HG02884 (cell line): ENCODE results near the gene EMILIN2.
"Not testable (repeated sequence)": the region's sequence is repeated elsewhere in the genome, so short reads cannot be mapped to it uniquely, and the experiment has no call there.

Source experiments
- ATAC-seq: cut with Tn5 transposase; IDR thresholded peaks from one replicate; pipeline ENCODE4 v1.9.1; 2021; ENCODE audit warnings: mild to moderate bottlenecking, moderate library complexity; ENCODE audit not compliant: unreplicated experiment

EMILIN2 gene

DNA sequence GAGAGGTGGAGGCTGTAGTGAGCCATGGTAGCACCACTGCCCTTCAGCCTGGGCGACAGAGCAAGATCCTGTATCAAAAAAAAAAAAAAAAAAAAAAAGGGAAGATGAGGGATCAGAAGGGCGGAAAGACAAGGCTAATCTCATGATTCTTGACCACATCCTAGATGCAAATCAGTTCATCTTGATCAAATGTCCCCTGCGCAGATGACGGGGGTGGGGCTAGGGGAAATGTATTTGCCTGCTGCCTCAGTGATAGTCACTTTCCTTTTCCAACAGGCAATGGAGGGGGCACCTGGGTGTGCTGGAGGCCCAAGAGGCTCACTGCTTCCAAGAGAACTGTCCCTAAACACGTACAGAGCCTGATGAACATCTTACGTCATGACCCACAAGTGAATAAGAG lies 3.7 kb upstream of the EMILIN2 start:
- ATAC-seq, result no peak

DNA sequence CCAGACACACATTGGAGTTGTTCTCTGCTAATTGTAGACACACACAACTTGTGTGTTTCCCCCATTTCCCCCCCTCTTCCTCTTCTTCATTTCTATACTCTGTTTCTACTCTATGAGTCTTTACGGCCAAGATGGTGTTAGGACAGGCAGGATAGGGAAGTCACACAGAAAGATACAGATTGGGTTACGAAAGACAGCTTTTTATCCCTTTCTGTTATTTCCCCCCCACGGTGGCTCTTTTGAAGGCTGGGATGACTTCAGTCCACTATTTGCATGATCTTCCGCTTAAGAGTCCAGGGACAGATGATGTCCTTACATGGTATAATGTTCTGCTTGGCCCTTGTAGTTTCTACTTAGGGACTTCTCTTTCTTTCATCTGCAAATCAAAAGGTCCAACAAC lies 1.6 kb upstream of the EMILIN2 start:
- ATAC-seq, result no peak

DNA sequence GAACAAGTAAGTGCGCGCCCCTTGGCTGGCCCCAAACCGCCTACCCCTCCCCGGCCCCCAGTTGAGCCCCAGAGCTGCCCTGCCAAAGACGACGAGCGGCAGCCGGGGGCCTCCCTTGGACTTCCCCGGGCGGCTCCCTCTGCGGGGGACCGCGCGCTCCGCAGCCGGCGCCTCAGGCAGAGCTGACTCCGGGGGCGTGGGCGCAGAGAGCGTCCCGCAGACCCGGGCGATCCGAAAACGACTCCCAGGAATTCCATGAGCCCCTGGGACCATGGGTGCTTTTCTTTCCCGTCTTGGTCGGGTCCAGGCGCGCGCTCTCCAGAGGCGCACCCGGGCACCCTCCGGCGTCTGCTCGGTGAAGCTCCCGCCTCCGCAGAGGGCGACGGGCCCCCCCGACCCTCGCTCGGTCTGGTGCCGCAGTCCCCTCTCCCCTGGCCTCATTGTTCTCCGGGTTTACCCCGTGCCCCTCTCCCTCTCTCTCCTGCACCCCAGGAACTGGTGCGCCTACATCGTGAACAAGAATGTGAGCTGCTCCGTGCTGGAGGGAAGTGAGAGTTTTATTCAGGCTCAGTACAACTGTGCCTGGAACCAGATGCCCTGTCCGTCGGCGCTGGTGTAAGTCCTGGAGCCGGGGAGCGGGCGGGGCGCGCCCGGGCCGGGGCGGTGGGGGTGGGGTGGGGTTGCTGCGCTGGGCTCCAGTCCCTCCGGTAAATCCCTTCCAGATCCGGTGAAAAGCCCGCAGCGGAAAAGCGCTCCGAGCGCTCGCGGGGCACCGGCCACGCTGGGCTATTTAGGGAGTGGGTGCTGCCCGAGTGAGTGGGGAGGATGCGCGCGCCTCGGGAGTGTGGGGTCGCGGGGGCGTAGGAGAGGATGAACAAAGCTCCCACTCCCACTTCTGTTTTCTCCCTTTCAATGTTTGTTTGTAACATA lies 776 bp downstream of the EMILIN2 start:
- peak; percentile 38 for ATAC-seq

DNA sequence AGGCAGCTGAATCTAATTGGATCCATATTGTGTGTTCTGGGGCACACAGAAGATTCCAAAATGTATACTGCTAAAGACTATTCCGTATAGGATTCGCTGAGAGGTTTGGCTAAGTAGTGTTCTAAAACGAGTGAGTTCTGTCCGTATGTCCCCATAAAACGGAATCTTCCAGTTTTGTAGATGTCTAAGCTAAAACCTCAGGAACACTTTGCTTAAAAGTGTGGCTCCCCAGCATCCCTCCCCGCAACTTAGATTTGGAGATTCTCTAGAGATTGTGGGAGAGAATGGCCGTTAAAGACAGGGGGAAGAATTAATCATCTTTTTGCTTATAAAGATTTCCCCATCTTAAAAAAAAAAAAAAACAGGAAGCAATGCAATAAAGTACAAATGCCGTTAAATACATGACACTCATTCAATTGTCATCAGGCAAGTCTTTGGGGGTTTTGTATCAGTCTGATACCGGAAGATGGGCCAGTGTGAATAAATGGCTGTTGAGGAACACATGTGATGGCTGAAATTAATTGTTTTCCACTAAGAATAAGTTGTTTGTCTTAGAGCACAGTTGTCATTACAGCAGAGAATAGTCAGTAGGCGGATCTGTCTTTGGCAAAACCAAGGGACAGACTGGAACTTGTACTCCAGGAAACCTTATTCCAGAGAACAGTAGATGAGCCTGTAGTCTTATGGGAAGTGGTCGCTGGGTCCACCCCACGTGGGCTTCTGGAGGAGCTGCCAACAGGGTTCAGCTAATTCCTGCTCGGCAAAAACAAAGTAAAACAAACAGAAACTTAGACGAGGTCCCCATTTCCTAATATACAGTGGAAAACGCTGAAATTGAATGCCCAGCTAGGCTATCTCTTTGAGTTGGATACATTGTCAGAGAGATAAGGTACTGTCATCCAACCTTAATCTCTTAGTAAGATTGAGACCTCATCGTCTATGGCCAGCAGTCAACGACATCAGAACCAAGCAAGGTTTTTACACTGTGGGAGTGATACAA lies 1.7 kb downstream of the EMILIN2 start:
- ATAC-seq, result no peak

DNA sequence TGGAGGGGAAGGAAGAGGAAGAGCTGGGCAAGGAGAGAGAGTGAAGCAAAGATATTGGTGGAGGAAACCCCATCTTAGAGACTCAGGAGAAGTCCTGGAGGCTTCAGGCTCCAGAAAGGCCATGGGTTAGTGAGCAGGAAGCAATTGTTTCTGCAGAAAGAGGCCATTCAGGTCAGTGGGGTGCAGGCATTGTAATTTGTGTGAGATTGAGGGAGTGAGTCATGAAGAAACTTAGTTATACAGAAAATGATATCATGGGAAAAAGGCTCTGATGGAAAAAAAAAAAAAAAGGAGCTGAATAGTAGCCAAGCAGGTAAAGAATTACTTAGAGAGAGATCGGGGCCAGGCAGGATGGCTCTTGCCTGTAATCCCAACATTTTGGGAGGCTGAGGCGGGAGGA lies 4.0 kb downstream of the EMILIN2 start:
- no peak for ATAC-seq

DNA sequence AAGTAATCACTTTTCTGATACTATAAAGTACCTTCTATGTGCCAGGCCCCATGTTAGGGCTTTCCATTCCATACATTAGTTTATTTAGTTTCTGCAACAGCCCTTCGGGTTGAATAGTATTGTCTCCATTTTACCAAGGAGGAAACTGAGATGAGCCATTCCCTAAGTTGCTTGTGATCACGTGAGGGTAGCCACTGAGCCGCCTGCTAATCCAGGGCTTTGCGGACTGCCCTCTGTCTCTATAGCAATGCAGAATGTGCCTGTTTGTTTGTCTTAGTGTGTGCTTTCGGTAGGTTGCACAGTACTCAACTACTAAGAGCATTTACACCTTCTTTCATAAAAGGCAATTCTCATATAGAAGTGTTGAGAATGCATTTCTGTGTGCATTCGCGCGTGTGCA lies 5.0 kb downstream of the EMILIN2 start:
- ATAC-seq, result no peak

DNA sequence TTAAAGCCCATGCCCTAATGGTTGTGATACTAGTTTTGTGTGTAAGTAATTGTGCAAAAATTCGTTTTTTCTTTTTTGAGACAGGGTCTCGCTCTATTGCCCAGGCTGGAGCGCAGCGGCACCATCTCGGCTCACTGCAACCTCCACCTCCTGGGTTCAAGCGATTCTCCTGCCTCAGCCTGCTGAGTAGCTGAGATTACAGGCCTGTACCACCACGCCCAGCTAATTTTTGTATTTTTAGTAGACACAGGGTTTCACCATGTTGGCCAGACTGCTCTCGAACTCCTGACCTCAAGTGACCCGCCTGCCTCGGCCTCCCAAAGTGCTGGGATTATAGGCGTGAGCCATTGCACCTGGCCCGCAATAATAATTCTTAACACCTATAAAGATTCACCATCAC lies 5.7 kb downstream of the EMILIN2 start:
- not testable (repeated sequence) for ATAC-seq

DNA sequence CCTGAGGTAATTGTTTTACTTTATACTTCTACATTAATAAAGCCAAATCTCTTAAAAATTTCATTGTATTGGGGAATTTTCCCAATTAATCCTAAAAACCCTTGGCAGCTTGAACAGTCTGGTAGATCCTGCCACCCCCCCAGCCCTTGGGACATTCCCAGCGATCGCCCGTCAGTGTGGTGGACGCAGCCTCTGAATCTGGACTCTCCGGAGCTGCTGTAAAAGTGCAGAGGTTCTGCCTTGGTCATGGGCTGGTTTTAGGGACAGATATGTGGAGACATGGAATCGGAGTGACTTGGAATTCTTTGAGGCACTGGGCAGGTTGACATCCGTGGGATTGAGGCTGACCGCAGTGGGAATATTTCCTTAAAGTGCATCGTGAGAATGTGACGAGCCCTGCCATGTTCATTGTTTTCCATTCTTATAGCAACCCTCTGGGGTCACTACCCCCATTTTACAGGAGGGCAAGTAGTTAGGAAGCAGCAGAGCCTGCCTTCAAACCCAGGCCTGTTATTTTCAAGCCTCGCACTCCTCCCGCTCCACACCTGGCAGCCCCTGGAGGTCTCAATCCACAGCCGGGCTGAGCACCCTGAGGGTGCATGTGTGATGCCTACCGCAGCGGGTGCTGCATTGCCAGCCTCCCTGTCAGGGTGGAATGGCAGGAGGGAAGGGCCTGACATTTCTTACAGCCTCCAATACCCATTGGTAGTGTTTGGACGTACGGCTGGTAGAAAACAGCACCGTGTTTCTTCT lies 6.5 kb downstream of the EMILIN2 start:
- no peak for ATAC-seq

DNA sequence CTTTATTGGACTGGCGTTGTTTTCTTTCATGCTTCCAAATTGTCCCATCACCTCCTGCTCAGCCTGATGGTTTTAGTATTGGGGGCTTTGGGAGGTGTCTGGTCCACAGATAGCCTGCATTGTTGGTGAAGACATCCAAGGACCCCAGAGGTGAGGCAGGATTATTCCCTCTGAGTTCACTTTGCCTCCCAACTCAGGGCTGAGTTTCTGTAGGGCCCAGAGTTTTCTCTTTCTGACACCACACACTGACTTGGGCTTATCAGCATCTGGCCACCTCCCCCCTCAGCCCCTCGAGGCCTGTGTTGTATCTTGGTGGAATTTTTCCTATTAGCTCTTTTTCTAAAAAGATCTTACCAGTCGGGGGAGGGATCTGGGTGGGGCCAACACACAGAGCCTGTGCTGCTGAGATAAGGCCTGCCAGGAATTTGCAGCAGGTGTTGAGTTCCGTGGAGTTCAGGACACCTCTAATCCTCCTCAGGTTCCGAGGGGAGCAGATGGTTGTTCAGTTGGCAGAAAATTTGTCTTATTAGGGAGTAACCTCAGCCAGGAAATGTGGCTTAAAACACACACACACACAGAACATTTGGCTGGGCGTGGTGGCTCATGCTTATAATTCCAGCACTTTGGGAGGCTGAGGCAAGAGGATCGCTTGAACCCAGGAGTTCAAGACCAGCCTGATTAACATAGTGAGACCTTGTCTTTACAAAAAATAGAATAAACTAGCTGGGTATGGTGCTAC lies 7.3 kb downstream of the EMILIN2 start:
- no peak for ATAC-seq

DNA sequence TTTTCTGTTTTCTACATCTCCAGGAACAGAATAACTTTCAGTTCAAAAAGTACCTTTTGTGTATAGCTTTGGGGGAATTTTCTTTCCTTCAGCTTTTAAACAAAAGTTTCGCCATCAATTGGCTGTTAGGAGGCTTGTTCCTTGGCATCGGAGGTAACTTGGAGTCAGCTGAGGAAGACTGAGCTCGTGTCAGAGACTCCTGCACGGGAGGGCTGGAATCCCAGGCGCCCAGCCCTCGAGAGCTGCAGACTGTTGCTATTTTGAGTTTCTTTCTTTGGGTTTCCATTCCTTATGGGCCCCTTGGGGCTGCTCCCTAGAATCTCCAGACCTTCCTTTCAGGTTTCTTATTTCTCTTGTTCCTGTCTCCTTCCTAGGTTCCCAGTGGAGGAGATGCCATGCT lies 8.1 kb downstream of the EMILIN2 start:
- ATAC-seq, result no peak

DNA sequence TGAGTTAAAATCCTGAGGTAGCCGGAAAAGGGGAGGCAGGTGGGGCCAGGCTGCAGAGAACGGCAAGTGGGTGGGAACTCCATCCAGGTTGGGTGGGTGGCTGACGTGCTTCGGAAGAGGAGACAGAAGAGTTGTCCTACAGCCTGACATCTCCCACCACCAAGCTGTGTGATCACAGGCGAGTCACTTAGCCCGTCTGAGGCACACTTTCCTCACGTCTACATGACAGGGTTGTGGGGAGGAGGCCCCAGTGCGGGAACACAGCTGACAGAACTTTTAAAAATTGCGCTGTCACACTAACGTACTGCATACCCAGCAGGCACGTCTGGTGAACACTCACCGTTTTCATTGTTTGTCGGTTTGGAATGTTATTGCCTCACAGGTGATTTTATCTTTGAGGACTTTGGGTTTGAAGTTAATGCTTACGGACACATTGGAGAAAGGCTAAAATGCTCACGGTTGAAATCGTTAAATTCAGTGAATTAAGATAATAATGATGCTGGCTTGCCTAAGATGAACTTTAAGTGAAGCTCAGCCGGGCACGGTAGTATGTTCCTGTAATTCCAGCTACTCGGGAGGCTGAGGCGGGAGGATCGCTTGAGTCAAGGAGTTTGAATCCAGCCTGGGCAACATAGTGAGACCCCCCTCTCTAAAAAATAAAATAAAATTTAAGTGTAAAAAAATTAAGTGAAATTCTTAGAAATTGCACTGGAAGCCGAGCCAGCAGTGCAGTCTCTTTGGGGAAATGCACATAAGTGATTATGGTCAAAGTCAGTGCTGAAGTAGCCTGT lies 8.9 kb downstream of the EMILIN2 start:
- no peak for ATAC-seq

DNA sequence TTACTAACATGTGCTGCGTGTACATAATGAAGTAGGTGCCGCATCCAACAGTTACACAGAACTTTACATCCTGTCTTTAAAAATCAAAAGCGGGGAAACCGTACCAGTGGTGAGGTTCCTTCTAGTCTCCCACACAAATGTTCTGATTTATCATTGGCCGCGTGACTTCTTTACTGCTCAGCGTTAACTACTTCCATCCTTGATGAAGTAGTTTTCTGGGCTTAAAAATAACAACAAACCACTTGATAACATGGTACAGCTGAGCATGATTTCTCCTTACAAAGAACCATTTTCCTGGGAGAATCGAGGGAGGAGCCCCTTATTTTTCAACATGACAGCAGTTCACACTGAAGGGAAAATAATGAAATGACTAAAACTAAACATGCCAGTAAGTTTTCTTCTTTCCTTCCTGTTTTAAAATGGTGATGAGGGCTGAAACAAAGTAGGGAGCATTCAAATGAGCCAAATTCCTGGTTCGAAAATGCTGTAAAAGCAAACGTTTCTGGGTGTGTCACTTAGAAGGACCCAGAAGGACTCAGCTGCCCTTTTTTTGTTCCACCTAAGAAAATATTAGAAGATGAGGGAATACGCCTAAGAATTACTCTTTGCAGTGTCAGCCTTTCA lies 9.9 kb downstream of the EMILIN2 start:
- ATAC-seq, result no peak

DNA sequence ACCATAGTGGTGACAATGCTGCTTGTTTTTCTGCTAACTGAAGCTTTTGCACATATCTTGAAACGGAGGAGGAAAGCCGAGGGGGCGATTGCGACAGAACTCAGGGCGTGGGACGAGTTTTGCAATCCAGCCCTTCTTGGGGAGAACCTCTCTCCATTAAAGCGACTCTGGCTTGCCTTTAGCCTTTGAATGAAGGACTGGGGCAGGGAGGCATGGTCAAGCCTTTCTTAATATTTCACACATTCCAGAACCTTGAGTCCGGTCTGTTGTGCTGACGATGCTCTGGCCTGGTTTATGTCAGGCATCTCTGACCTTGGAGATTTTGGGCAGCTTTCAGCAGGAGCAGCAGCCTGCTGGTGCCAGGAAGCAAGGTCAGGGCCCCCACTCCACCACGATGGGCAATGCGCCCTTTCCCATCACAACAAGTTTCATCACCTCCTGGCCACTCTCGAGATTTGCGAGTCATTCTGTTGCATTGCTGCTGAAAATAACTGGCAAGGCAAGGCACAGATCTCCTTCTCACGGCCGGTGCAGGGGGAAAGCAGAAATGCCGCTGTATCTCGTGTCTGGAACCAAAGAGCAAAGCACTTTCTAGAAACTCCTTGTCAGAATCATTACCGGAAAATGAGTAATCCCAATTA lies 10.8 kb downstream of the EMILIN2 start:
- no peak for ATAC-seq

DNA sequence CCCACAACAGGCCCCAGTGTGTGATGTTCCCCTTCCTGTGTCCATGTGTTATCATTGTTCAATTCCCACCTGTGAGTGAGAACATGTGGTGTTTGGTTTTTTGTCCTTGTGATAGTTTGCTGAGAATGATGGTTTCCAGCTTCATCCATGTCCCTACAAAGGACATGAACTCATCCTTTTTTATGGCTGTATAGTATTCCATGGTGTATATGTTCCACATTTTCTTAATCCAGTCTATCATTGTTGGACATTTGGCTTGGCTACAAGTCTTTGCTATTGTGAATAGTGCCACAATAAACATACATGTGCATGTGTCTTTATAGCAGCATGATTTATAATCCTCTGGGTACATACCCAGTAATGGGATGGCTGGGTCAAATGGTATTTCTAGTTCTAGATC lies 13.6 kb downstream of the EMILIN2 start:
- ATAC-seq, result not testable (repeated sequence)

DNA sequence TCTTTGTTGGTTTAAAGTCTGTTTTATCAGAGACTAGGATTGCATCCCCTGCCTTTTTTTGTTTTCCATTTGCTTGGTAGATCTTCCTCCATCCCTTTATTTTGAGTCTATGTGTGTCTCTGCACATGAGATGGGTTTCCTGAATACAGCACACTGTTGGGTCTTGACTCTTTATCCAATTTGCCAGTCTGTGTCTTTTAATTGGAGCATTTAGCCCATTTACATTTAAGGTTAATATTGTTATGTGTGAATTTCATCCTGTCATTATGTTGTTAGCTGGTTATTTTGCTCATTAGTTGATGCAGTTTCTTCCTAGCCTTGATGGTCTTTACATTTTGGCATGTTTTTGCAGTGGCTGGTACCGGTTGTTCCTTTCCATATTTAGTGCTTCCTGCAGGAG lies 17.2 kb downstream of the EMILIN2 start:
- not testable (repeated sequence) for ATAC-seq

DNA sequence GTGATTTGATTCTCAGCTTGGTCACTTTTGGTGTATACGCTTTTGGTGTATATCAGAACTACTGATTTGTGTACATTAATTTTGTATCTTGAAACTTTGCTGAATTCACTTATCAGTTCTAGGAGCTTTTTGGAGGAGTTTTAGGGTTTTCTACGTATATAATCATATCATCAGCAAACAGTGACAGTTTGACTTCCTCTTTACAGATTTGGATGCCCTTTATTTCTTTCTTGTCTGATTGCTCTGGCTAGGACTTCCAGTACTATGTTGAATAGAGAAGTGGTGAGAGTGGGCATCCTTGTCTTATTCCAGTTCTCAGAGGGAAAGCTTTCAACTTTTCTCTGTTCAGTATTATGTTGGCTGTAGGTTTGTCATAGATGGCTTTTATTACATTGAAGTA lies 19.7 kb downstream of the EMILIN2 start:
- ATAC-seq, result not testable (repeated sequence)

DNA sequence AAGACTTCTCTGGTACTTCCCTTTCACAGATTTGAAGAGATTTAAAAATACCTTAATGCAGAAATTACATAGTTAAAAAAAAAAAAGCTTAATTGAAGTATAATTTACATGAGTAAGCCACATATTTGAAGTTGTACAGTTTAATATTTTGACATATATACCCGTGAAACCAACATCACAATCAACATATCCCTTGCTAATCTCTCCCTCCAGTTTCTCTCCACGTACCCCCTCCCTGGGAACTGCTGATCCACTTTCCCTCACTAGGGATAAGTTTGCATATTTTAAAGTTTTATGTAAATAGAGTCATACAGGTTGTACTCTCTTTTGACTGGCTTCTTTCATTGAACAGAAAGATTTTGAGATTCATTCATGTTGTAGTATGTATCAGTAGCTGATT lies 22.4 kb downstream of the EMILIN2 start:
- no peak for ATAC-seq

DNA sequence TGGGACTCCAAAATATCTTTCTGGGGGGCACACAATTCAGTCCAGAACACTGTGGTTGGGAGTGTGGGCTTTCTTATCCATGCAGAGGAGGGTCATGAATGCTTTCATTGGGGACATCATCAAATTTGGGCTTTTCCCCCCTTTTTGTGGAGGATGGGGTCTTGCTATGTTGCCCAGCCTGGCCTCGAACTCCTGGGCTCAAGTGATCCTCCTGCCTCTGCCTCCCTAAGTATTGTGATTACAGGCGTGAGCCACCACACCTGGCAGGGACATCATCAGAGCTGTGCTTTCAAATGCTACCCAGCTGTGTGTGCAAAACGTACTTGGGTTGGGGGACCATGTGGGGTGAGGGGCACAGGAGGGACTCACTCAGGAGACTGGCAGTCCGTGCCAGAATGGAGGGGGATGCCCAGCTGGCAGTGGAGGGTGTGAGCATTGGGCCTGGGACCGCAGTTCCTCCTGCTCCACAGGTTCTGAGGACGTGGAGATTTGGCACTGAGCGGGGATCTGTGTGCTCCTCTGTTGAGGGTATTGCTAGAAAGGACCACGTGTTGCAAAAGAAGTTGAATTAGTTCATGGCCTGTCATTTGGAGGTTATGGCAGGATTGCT lies 24.4 kb downstream of the EMILIN2 start:
- no peak for ATAC-seq
